ENCODE measurements around the gene VIPAS39.

The VIPAS39 gene

GRCh38 chr14:77406086-77406485 lies 51.3 kb downstream of the VIPAS39 start:
- DNase-seq (ENCODE audit: low read depth) = no peak

GRCh38 chr14:77403768-77404167 lies 53.6 kb downstream of the VIPAS39 start:
- no peak for DNase-seq (ENCODE audit: low read depth)

- no peak for DNase-seq (ENCODE audit: low read depth)
Observed at GRCh38 chr14:77400216-77400615, 57.2 kb downstream of the VIPAS39 start.

GRCh38 chr14:77390188-77390587 lies 67.2 kb downstream of the VIPAS39 start:
- DNase-seq (ENCODE audit: low read depth) = no peak

- DNase-seq (ENCODE audit: low read depth) = no peak
Observed at GRCh38 chr14:77378701-77379100, 78.7 kb downstream of the VIPAS39 start.

- DNase-seq (ENCODE audit: low read depth) = no peak
Observed at GRCh38 chr14:77377502-77377844, 79.9 kb downstream of the VIPAS39 start.

GRCh38 chr14:77376771-77377501 lies 80.5 kb downstream of the VIPAS39 start, which contains the start of the genes SAMD15 and TMED8:
Gene SAMD15 (plus strand): TSS chr14:77377379. CDS start chr14:77377419, 40 bp downstream.
Gene TMED8 (minus strand): TSS chr14:77377094. CDS start chr14:77377053, 41 bp downstream.
- peak; percentile 81 for DNase-seq (ENCODE audit: low read depth)
